Globus pallidus (tissue), 1 donor: Measurements from ENCODE around the gene KANK3.
"Not testable (repeated sequence)": the region's sequence is repeated elsewhere in the genome, so short reads cannot be mapped to it uniquely, and the experiment has no call there.

Source experiments
- DNase-seq: peaks from one replicate; pipeline ENCODE4 v3.0.0-alpha.2; 2015; ENCODE audit warnings: low spot score

Gene KANK3

GRCh38 chr19:8316351-8317125 is 26.5 kb downstream of the KANK3 start:
- DNase-seq, result no peak

GRCh38 chr19:8314981-8315640 is 28.0 kb downstream of the KANK3 start:
- not testable (repeated sequence) for DNase-seq

GRCh38 chr19:8311461-8312260 is 31.4 kb downstream of the KANK3 start:
- DNase-seq, result no peak

DNA sequence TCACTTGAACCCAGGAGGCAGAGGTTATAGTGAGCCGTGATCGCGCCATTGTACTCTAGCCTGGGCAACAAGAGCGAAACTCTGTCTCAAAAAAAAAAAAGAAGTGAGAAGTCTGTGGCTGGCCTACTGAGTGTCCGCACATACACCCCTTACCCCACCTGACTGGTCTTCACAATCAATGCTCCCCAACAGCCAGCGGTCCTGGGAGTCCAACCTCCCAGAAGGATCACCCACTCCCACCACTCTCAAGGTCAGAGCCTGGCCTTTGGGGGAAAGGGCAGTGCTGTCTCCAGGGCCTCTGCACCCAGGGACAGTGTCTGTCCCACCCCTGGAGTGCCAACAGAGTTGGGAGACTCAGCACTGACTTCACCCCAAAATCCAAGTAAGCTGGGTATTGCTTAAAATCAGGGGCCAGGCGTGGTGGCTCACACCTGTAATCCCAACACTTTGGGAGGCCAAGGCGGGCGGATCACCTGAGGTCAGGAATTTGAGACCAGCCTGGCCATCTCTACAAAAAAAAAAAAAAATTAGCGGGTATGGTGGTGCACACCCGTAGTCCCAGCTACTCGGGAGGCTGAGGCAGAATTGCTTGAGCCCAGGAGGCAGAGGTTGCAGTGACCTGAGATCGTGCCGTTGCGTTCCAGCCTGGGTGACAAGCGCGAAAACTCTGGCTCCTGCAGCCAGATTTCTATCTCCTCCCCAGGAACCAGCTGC is 32.6 kb downstream of the KANK3 start:
- DNase-seq, result no peak

- DNase-seq, result no peak
These were observed 34.2 kb downstream of the KANK3 start for GRCh38 chr19:8308891-8309291.

- peak; percentile 86 for DNase-seq
These were observed 34.8 kb downstream of the KANK3 start, which contains the start of gene CD320 for GRCh38 chr19:8307965-8308866. Gene CD320, minus strand, starts transcription at chr19:8308358. Its CDS starts 68 bp downstream, at chr19:8308290.

DNA sequence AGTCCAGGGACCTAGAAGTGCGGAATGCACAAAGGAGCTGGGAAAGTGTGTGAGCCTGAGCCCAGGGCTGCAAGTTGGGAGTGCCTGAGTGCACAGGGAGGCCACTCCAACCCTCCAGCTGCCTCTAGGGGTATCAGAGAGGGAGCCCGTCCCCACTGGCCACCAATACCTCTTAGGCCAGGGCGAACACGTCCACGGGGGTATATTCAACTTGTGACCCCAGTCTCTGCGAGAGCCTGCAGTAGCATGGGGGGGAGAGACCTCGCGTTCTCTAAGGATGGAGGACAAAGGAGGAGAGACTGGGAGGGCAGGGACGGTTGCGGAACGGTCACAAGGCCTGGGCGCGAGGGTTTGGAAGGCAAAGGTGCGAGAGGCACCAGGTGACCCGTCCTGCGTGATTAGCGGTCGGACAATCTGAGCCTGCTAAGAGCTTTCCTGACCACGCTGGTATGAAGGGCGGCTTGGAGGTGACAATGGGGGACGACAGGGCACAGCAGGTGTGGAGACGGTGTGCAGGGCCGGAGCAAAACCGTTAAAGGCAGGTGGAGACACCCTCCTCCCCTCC is 35.6 kb downstream of the KANK3 start:
- no peak for DNase-seq

- DNase-seq, result no peak
These were observed 36.6 kb downstream of the KANK3 start for GRCh38 chr19:8306235-8307054.

- DNase-seq, result no peak
These were observed 37.3 kb downstream of the KANK3 start for GRCh38 chr19:8305798-8306197.

- DNase-seq, result no peak
These were observed 38.0 kb downstream of the KANK3 start for GRCh38 chr19:8304841-8305621.

- no peak for DNase-seq
These were observed 40.3 kb downstream of the KANK3 start for GRCh38 chr19:8302734-8303133.

GRCh38 chr19:8302357-8302691 is 40.7 kb downstream of the KANK3 start:
- DNase-seq, result no peak

DNA sequence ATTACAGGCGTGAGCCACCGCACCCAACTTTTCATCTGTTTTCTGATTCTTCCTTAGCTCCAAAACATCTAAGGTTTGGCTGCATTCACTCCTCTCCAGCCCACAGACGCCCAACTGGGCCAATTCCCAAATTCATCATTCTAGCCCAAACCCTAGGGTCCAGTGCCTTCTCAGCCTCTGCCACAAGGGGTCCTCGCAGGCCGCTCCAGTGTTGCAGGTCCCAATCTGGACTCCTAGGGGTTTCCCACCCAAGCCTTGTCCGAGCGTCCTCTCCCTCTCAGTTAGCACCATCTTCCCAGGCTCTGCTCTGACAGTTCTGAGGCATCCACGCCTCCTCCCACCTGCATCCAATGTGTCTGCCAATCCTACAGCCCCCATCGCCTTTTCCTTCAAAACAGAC is 51.7 kb downstream of the KANK3 start:
- DNase-seq, result not testable (repeated sequence)

GRCh38 chr19:8276508-8276907 is 66.6 kb downstream of the KANK3 start:
- DNase-seq, result not testable (repeated sequence)
